Spleen (tissue), 11 donors: ENCODE results near the gene CAPN6. TPM values are rescaled to one million over a fixed set of nuclear protein-coding genes. Genes with fewer than 3 reads are reported as not detected.

Experiments used
- DNase-seq: peaks from one replicate; pipeline ENCODE4 v3.0.0-alpha.2; 2020
- H3K27ac ChIP-seq, 8 donors: fragments of 200-600 bp; sonication (generic) in 7 of 8; 1 replicate in 4 of 8; 2 replicates in 4 of 8; pipeline versions ENCODE4 v1.5.0 to v1.8.0; 2016 to 2021; ENCODE audit warnings: inconsistent platforms in 4 of 8, mild to moderate bottlenecking in 4 of 8, moderate library complexity in 1 of 8
- H3K27me3 ChIP-seq, 7 donors: fragments of 200-600 bp; sonication (generic) in 6 of 7; replicated peaks in 1 of 7; 1 replicate in 4 of 7; 2 replicates in 3 of 7; pipeline versions ENCODE4 v1.5.0 to v1.8.0; 2016 to 2021; ENCODE audit warnings: inconsistent platforms in 3 of 7, mild to moderate bottlenecking in 1 of 7
- H3K36me3 ChIP-seq, 6 donors: fragments of 200-600 bp; sonication (generic) in 5 of 6; 1 replicate in 4 of 6; 2 replicates in 2 of 6; pipeline versions ENCODE4 v1.5.0 to v1.8.0; 2016 to 2021; ENCODE audit warnings: inconsistent platforms in 2 of 6
- H3K4me1 ChIP-seq, 6 donors: fragments of 200-600 bp; sonication (generic) in 5 of 6; 1 replicate in 3 of 6; 2 replicates in 3 of 6; pipeline versions ENCODE4 v1.5.0 to v1.8.0; 2016 to 2021; ENCODE audit warnings: inconsistent platforms in 3 of 6
- H3K4me3 ChIP-seq, 8 donors: fragments of 200-600 bp; sonication (generic) in 7 of 8; 1 replicate in 4 of 8; 2 replicates in 4 of 8; pipeline versions ENCODE4 v1.5.0 to v1.8.0; 2016 to 2021; ENCODE audit warnings: inconsistent platforms in 4 of 8, mild to moderate bottlenecking in 4 of 8, moderate library complexity in 2 of 8
- H3K9me3 ChIP-seq, 8 donors: fragments of 200-600 bp; sonication (generic) in 7 of 8; 1 replicate in 4 of 8; 2 replicates in 4 of 8; pipeline versions ENCODE4 v1.5.0 to v1.8.0; 2016 to 2021; ENCODE audit warnings: inconsistent platforms in 4 of 8
- CTCF ChIP-seq, 11 experiments: fragments of 200-600 bp in 7 of 11; fragments of 450-650 bp in 4 of 11; sonication (generic) in 4 of 11; IDR thresholded peaks in 8 of 11; conservative IDR thresholded peaks in 3 of 11; 1 replicate in 7 of 11; 2 replicates in 4 of 11; pipeline versions ENCODE4 v1.4.0 to v1.8.0; 2016 to 2021; ENCODE audit warnings: antibody characterized with exemption in 11 of 11, inconsistent platforms in 4 of 11, mild to moderate bottlenecking in 1 of 11
- POLR2A ChIP-seq, 3 donors: fragments of 450-650 bp; IDR thresholded peaks; one replicate each; pipeline ENCODE4 v1.5.1; 2017; ENCODE audit warnings: antibody characterized with exemption in 3 of 3, mild to moderate bottlenecking in 1 of 3
- POLR2AphosphoS5 ChIP-seq, 3 donors: sonication (generic); formaldehyde crosslinking; IDR thresholded peaks; one replicate each; pipeline ENCODE4 v1.5.1; 2017; ENCODE audit warnings: antibody characterized with exemption in 3 of 3
- WGBS, 5 donors: extraction: QIAGEN DNeasy Blood & Tissue Kit in 3 of 5; methylation state at CpG; one replicate each; pipeline versions ENCODE4 v1.1.5 to v1.1.7; 2013 to 2018; 5-methylcytosine and 5-hydroxymethylcytosine counted together
- intact Hi-C: fragments of 100-400 bp; cut with DNase I; formaldehyde crosslinking; loops from one replicate; pipeline ENCODE4 v1.15.0; 2023; ENCODE audit warnings: low total_unique reads
- polyA plus RNA-seq, 3 donors: library from polyadenylated mRNA; stranded (reverse); fragments of 200-250 nt; gene quantifications; one replicate each; pipeline ENCODE4 v1.2.1, GENCODE V29; 2013
- total RNA-seq, 7 donors: library from RNA; depleted of rRNA in 3 of 7; stranded (reverse); fragments of >200 nt in 3 of 7; fragmentation: NEBNext Ultra II Directional in 4 of 7; extraction: Animal tissue kit (Norgen Biotek cat#: 25700) in 4 of 7; gene quantifications; one replicate each; pipeline versions ENCODE4 v1.1.0 to v1.2.1, GENCODE V29; 2016 to 2021
- donor health status: healthy with polysubstance abuse.
- donor health status: DM: no; HTN: no; CAD: no; lungs with moderate emphysema.
- donor health status: DM: no; HTN: no; CAD: no.
- donor health status: Bipolar disorder and iron deficiency.
- donor health status: healthy.
- donor health status: DM: no; HTN: no; CAD: no.
- donor health status: DM: yes; HTN: yes; CAD: no.

CAPN6 gene
- total and polyA plus RNA-seq, 10 donors, result 0.16 to 7.4 (median 1.0) TPM; not detected in 1

GRCh38 chrX:111283446-111283845 lies 13.2 kb upstream of the CAPN6 start:
- 68 to 92% (median 85%) methylated on average over 1 to 2 of the region's 2 CpGs for WGBS, 5 donors
- Histone ChIP-seq H3K4me1 (no peaks in the 10 kb centered on the region), H3K9me3 (no peaks in the 10 kb centered on the region), H3K4me3 (no peak overlapping the region), H3K27ac (no peak overlapping the region), H3K36me3 (no peaks in the 10 kb centered on the region), H3K27me3 (no peaks in the 10 kb centered on the region)
- TF ChIP-seq POLR2AphosphoS5 (IDR thresholded peaks at IDR 0.05) (no peak), POLR2A (IDR thresholded peaks at IDR 0.05) (no peak), CTCF (IDR thresholded peaks at IDR 0.05 in 8 of 11, conservative IDR thresholded peaks at IDR 0.05 in 3 of 11) (no peak)
- DNase-seq, result no peak
- intact Hi-C loops, result no loop called here

- H3K27me3 ChIP-seq, result no peaks in the 10 kb centered on the region
- H3K9me3 ChIP-seq, result no peaks in the 10 kb centered on the region
- 70 to 92% (median 75%) methylated on average over 1 of the region's 1 CpG for WGBS, 5 donors
- no peak overlapping the region for H3K27ac ChIP-seq
- no peak for TF ChIP-seq POLR2AphosphoS5 (IDR thresholded peaks at IDR 0.05)
- no peak for TF ChIP-seq CTCF (IDR thresholded peaks at IDR 0.05 in 8 of 11, conservative IDR thresholded peaks at IDR 0.05 in 3 of 11)
- TF ChIP-seq POLR2A (IDR thresholded peaks at IDR 0.05), result no peak
- intact Hi-C loops, result no loop called here
- no peak overlapping the region for H3K4me3 ChIP-seq
- H3K36me3 ChIP-seq, result no peaks in the 10 kb centered on the region
- no peak for DNase-seq
- H3K4me1 ChIP-seq, result no peaks in the 10 kb centered on the region
Measured at GRCh38 chrX:111282991-111283390, 12.7 kb upstream of the CAPN6 start.

- Histone ChIP-seq H3K9me3 (no peaks in the 10 kb centered on the region), H3K4me1 (no peaks in the 10 kb centered on the region), H3K27me3 (no peaks in the 10 kb centered on the region), H3K4me3 (no peak overlapping the region), H3K36me3 (no peaks in the 10 kb centered on the region), H3K27ac (no peak overlapping the region)
- TF ChIP-seq POLR2A (IDR thresholded peaks at IDR 0.05) (no peak), CTCF (IDR thresholded peaks at IDR 0.05 in 8 of 11, conservative IDR thresholded peaks at IDR 0.05 in 3 of 11) (no peak), POLR2AphosphoS5 (IDR thresholded peaks at IDR 0.05) (no peak)
- WGBS, 5 donors, result 69 to 95% (median 83%) methylated on average over 6 of the region's 6 CpGs
- no peak for DNase-seq
- intact Hi-C loops, result no loop called here
Measured at GRCh38 chrX:111282139-111282538, 11.9 kb upstream of the CAPN6 start.

GRCh38 chrX:111268506-111268905 lies 1.8 kb downstream of the CAPN6 start:
- 32 to 55% (median 48%) methylated on average over 2 of the region's 2 CpGs for WGBS, 5 donors
- TF ChIP-seq POLR2A (IDR thresholded peaks at IDR 0.05) (no peak), CTCF (IDR thresholded peaks at IDR 0.05 in 8 of 11, conservative IDR thresholded peaks at IDR 0.05 in 3 of 11) (no peak), POLR2AphosphoS5 (IDR thresholded peaks at IDR 0.05) (no peak)
- no peak overlapping the region for H3K4me3 ChIP-seq
- no peaks in the 10 kb centered on the region for H3K9me3 ChIP-seq
- intact Hi-C loops, result no loop called here
- no peak for DNase-seq
- no peaks in the 10 kb centered on the region for H3K4me1 ChIP-seq
- no peaks in the 10 kb centered on the region for H3K36me3 ChIP-seq
- H3K27ac ChIP-seq, result no peak overlapping the region
- peaks cover 0 to 29% (median 0%) of the 10 kb centered on the region in 7 donors for H3K27me3 ChIP-seq
